CD4-positive, alpha-beta T cell treated with Interleukin-6 at 100 ng/mL for 8 hours (primary cell): ENCODE data around the gene ZBTB12.
"Not testable (repeated sequence)": the region's sequence is repeated elsewhere in the genome, so short reads cannot be mapped to it uniquely, and the experiment has no call there.

Experiments
- DNase-seq: peaks from one replicate; pipeline ENCODE4 v3.0.0-alpha.2; 2020; ENCODE audit warnings: mixed read lengths, low spot score

Gene ZBTB12

GRCh38 chr6:31874836-31875572 lies 26.9 kb downstream of the ZBTB12 start:
- no peak for DNase-seq

GRCh38 chr6:31874084-31874670 lies 27.7 kb downstream of the ZBTB12 start:
- DNase-seq = no peak

GRCh38 chr6:31871046-31871659 lies 30.7 kb downstream of the ZBTB12 start:
- no peak for DNase-seq

GRCh38 chr6:31870385-31870921 lies 31.4 kb downstream of the ZBTB12 start:
- DNase-seq = no peak

- DNase-seq = no peak
These were observed 32.5 kb downstream of the ZBTB12 start for GRCh38 chr6:31869343-31869742.

GRCh38 chr6:31868658-31868971 lies 33.3 kb downstream of the ZBTB12 start:
- not testable (repeated sequence) for DNase-seq

- no peak for DNase-seq
These were observed 36.4 kb downstream of the ZBTB12 start for GRCh38 chr6:31865205-31866118.

- no peak for DNase-seq
These were observed 37.1 kb downstream of the ZBTB12 start for GRCh38 chr6:31864818-31865204.

GRCh38 chr6:31864123-31864562 lies 37.7 kb downstream of the ZBTB12 start:
- DNase-seq = not testable (repeated sequence)

- peak; percentile 100 for DNase-seq
These were observed 39.3 kb downstream of the ZBTB12 start, which contains the start of gene NEU1 for GRCh38 chr6:31862344-31863235. Gene NEU1, minus strand, starts transcription at chr6:31862821. Its CDS starts 45 bp downstream, at chr6:31862776.

- no peak for DNase-seq
These were observed 40.0 kb downstream of the ZBTB12 start for GRCh38 chr6:31861919-31862343.

- no peak for DNase-seq
These were observed 40.7 kb downstream of the ZBTB12 start for GRCh38 chr6:31861150-31861549.

GRCh38 chr6:31860349-31860748 lies 41.5 kb downstream of the ZBTB12 start:
- DNase-seq = no peak

GRCh38 chr6:31859923-31860322 lies 42.0 kb downstream of the ZBTB12 start:
- DNase-seq = no peak

GRCh38 chr6:31858707-31859106 lies 43.2 kb downstream of the ZBTB12 start:
- DNase-seq = no peak

GRCh38 chr6:31857774-31858173 lies 44.1 kb downstream of the ZBTB12 start:
- DNase-seq = not testable (repeated sequence)

- not testable (repeated sequence) for DNase-seq
These were observed 49.7 kb downstream of the ZBTB12 start for GRCh38 chr6:31851980-31852718.

GRCh38 chr6:31851485-31851832 lies 50.4 kb downstream of the ZBTB12 start:
- no peak for DNase-seq

GRCh38 chr6:31850765-31851484 lies 51.0 kb downstream of the ZBTB12 start:
- DNase-seq = no peak
